ENCODE results near the gene PKD1L1.
"Not testable (repeated sequence)": the region's sequence is repeated elsewhere in the genome, so short reads cannot be mapped to it uniquely, and the experiment has no call there.

Gene PKD1L1

DNA sequence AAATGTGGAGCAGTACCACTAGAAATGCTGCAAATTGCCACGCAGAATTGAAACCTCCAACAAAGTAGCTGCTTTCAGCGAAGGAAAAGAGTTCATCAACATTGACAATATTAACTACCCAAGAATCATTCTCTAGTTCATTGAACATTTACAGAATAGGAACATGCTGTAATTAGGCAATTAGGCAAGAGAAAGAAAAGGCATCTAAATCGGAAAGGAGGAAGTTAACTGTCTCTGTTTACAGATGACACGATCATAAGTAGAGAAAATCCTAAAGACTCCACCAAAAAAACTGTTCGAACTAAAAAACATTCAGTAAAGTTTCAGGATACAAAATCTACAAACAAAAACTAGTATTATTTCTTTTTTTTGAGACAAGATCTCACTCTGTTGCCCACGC lies 8.9 kb upstream of the PKD1L1 start:
- DNase-seq = peak; percentile 53

DNA sequence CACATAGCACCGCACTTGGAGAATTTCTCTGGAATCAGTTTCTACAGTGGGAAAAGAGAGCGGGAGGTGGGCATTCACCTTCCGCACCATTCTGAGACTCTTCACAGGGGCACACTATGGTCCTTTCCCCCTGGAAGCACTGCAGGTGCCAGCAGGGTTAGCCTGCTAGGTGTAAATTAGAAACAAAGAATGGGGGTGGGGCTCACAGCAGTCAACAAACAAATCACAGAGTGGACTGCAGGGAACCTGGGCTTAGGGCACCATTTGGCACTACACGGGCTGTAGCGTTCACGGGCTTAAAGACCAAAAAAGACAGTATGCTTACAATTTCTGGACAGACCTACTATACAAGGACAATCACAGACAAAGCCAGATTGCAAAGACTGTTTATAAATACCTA lies 8.0 kb upstream of the PKD1L1 start:
- no peak for DNase-seq

DNA sequence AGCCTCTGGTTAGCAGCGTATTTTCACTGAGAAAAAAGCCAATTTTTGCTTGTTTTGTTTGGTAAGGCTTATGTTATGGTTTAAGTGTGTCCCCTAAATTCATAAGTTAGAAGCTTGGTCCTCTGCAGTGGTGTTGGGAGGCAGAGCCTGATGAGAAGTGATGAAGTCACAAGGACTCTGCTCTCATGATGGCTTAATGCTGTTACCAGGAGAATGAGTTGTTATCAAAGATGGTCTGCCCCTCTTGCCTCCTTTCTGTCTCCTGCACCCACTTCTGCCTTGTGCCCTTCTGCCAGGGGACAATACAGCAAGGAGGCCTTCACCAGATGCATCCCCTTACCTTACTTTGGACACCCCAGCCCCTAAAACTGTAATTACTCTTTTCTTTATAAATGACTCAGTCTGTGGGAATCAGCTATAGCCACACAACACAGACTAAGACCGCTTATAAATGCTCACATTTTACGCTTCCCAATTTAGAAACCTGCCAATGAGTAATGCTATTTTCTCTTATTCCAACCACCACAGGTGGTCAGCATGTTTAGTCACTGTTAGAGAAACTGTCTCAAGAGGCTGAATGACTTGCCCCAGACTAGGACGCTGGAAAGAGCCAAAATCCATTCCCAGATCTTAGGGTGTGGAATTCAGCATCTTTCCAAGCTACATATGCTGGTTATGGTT lies 6.1 kb upstream of the PKD1L1 start:
- DNase-seq = no peak

DNA sequence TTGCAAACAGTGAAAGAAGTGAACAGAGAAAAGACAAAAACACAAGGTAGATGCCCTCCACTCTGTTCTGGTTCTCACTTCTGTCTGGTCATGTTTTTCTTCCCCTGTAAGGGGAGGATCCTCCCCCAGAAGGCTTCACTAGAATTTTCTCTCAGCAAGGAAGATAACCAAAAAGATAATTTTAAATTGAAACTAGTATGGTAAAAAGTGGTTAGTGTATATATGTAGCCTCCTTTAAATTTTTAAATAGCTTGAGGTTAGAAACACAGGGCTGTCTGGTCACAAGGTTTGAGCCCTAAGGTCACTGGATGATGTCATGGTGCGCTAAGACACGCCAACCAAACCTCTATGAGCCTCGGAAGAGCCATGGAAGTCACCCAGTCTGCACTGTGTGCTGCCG lies 5.6 kb upstream of the PKD1L1 start:
- no peak for DNase-seq

DNA sequence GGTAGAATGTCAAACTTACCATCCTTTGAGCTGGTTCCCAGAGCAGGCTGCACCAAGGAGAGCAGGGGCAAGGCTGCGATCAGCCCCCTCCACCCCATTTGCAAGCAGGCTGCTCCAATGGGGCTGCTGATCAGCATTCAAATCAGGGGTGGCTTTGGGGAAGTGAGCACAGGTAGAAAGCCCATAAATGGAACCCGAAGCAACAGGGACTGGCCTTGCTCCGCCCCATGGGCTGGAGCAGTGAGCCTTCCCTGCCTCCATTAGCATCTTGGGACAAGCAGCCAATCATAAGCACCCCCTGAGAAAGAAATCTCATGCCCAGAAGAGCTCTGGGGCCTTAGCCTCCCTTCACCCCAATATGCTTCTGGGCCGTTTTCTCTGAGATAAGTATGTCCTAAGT lies 4.0 kb upstream of the PKD1L1 start:
- DNase-seq = no peak

DNA sequence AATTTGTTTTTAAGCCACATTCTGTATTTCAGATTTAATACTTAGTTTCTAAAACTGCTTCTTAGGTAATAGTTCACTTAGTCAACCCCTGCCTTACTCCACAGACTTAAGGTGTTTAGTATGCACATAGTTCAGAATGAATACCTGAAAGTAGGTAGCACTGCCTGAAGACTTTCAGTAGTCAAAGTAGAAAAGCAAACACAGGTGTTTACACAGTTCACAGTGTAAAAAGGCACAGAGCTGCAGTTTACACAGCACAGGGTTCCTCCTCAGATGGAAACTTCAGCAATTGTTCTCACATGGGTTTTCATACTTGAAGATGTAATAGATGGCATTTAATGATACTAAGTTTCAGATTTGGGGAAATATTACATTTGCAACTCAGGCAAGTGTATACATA lies 3.1 kb upstream of the PKD1L1 start:
- no peak for DNase-seq

DNA sequence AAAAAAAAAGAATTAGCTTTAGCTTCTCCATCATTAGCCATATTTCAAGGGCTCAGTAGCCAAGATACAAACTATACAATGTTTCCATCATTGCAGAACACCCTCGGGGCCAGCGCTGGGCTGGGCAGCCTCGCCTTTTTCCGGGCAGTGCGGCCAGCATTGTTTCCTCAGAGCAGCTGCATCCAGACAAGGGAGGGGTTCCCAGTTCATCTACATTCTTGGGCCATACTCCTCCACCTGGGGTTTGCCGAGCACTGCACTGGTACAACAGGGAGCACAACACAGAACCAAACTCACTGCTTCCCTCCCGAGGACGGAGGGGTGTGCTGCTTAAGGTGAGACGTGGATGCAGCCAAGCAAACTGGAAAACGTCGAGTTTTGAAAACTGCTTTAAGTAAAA lies 2.4 kb upstream of the PKD1L1 start:
- DNase-seq = no peak

DNA sequence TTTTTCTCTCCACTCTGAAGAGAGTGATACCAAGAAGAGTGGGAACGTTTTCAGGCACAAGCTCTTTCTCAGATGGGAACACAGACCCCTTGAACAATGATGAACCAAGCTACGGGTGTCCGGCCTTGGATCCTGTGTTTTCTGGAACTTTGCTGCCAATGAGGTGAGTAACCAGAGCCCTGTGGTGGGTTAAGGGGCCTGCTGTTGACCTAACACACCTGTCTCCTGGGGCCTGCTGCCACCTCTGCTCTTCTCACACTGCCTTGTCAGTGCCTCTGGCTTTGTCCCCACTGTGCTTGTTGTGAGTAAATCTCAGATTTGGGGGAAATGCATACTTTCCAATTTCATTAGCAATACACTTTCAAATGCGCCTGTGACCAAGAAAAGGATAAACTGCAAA lies 1.4 kb upstream of the PKD1L1 start:
- DNase-seq = no peak

DNA sequence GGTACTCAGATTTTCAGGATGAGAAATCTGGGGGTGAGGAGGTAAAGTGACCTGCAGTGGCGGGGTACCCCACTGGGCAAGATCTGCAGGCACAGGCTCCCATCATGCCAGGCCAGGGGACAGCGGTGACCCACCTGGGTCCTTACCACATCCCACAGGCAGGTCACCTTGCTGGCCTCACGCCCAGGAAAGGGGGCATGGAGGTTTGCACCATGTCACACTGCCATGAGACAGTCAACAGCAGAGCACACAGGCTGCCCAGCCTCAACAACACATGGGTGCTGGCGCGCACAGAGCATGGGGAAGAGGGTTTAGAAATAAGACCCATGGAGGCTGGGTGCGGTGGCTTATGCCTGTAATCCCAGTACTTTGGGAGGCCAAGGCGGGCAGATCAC lies 914 bp downstream of the PKD1L1 start:
- DNase-seq = no peak

DNA sequence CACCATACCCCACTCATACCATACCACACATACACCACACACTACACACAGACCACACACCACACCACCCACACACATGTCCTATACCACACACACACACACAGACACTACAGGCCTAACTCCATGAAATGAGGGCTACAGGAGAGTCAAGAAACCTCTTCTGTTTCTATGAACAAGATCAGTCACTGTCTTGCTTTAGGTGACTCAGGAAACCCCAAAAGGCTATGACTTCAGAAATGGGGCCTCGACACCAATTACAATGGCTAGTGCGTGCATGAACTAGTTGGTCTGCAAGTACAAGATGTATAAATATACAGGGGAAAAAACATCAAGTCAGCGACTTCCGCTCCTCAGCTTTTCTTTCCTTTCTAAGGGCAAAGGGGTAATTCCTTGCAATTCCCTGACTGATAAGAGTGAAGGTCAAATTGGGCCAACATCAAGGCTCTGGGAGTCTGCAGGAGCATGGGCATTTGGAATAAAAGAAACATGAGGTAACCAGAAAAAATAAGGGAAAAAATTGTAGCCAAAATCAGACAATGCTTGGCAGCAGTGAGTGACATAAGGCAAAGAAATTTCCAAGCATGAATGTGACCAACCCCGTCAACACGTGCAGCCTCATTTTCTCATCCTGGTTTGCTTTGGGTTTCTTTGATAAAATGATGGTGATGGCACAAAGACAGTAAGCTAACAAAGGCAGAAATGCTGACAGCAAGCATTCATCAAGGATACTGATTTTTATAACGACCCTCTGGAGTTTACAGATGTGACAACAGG lies 1.5 kb downstream of the PKD1L1 start:
- no peak for DNase-seq

DNA sequence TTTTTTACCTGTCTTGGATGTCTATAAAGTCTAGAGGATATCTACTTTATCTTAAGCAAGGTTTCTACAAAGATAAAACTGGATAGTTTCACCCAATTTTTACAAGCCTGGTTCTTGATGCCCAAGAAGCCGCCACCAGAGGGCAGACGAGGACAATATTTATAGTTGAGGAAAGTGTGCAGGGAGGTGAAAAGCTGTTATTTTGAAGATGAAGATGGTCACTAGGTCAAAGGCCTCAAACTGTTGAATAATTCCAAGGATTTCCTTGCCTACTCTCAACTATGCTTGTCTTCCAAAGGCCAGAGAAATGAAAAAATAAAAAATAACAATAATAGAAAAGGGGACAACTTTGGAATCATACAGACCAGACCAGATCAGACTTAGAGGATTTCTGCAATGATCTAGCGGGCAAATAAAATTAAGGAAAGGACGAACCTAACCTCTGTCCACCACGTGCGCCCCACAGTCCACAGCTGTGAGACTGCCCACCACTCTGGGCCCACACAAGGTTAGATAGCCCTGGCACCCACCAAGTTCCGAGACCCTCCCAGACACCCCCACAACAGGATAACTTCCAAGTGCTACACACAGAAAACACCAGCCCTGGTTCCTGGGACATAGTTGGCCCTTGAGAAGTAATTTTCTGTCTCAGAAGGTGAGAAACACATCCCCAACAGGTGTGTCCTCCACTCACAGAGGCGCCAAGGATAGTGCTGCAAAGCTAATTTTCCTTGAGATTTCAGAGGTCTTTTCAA lies 2.8 kb downstream of the PKD1L1 start:
- peak; percentile 78 for DNase-seq

DNA sequence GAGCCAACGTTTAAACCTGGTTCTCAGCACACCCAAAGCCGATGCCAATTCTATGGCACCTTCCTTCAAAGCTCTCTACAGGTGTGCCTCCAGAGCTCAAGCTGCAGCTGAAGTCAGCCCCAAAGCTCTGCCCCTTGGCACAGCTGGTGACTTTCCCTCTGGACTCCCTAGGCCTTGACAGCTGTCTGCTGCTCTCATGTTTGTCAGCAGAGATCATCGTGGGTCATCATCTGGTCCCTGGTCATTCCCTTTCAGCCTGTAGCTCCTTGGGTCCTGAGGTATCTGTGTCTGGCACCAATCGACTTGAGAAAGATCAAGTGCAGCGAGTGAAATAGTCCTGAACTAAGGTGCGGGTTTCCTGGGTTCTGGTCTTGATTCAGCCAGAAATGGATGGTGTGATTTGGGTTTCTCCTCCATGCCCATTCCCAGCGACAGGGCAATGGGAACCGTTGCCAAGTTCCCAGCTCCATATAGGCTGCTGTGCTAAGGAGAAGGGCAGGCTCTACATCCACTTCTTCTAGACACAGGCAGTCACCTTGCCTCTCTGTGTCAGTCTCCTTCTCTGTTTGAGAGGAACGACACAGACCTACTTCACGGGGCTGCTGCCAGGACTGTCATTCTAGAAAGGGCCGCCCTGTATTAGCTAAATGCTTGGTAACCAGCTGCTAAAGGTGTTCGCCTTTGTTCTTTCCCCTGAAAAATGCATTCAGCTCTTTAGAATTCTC lies 3.6 kb downstream of the PKD1L1 start:
- DNase-seq = no peak

DNA sequence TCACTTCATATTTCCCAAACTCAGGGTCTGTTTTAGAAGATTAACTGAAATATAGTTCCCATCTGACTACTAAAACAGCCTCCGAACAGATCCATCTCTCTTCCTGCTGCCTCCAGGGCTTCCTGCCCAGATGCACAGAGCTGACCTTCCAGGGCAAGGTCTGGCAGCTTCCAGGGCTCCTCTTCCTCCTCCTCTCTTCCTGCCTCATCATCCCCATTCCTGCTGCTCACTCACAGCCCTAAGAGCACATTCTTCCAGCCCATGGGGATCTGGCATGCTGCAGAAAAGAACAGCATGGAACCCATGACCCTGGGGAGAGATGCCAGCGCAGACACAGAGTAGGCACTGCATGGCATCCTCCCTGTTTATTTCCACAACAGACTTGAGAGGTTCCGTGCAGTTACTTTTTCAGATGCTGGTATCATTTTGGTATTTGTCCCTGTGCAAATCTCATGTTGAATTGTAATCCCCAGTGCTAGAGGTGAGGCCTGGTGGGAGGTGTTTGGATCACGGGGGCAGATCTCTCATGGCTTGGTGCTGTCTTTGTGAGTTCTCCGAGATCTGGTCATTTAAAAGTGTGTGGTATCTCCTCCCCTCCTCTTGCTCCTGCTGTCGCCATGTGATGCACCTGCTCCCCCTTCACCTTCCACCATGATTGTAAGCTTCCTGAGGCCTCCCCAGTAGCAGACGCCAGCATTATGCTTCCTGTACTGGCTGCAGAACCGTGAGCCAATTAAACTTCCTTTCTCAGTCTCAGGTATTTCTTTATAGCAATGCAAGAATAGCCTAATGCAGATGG lies 4.4 kb downstream of the PKD1L1 start:
- DNase-seq = no peak

DNA sequence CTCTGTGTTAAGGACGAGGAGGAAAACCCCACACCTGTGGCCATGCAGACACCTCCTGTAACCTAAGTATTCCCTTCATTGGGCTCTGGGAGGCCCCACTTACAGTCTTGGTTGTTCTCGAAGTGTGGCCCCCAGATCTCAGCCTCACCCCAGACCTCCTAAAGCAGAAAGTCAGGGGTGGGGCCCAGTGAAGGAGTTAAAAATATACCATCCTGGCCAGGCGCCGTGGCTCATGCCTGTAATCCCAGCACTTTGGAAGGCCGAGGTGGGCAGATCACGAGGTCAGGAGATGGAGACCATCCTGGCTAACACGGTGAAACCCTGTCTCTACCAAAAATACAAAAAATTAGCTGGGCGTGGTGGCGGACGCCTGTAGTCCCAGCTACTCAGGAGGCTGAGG lies 5.6 kb downstream of the PKD1L1 start:
- not testable (repeated sequence) for DNase-seq

DNA sequence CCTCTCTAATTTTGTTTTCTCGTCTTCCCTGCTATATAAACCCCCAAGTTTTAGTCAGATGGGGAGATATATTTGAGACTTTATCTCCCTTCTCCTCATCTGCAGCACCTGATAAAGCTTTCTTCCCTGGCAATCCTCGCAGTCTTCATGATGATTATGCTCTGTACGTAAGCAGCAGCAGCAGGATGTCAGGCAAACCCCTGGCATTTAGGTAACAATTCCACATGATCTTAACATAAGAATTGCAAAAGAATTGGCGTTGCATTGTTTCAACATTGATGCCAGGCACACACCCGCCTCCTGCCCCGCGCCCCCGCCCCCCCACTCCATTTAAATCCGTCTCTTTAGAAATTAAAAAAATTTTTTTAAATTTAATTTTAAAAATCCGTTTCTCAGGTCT lies 6.1 kb downstream of the PKD1L1 start:
- peak; percentile 89 for DNase-seq

DNA sequence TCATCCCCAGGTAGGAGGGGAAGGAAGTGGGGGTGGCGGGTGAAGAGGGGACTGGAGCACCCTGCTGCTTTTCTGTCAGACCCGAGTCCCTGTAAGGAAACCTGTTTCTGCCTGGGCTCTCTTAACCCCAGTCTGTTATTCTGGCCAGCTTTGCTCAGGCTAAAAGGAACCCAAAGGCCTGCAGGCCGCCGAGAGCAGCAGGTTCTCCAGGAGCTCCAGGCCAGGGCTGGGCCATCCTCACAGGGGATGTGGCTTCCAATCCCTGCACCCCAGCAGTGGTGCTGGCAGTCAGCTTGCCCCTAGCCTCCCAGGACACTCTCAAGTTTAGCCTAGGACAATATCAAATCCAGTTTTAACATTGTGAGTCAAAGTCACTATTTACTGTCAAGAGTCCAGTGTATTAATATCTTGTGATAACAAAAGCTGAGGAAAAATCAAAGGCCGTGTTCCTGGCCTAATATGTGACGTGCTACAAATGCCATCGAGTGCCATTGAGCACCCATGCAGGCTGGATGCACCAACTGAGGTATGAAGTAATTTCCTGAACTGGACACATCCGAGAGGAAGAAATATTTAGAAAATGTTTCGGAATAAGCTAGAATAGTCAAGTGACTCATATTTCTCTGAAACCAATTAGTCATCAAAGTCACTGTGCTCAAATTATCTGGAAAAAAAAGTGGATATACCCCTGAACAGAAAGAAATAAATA lies 7.0 kb downstream of the PKD1L1 start:
- DNase-seq = peak; percentile 99

DNA sequence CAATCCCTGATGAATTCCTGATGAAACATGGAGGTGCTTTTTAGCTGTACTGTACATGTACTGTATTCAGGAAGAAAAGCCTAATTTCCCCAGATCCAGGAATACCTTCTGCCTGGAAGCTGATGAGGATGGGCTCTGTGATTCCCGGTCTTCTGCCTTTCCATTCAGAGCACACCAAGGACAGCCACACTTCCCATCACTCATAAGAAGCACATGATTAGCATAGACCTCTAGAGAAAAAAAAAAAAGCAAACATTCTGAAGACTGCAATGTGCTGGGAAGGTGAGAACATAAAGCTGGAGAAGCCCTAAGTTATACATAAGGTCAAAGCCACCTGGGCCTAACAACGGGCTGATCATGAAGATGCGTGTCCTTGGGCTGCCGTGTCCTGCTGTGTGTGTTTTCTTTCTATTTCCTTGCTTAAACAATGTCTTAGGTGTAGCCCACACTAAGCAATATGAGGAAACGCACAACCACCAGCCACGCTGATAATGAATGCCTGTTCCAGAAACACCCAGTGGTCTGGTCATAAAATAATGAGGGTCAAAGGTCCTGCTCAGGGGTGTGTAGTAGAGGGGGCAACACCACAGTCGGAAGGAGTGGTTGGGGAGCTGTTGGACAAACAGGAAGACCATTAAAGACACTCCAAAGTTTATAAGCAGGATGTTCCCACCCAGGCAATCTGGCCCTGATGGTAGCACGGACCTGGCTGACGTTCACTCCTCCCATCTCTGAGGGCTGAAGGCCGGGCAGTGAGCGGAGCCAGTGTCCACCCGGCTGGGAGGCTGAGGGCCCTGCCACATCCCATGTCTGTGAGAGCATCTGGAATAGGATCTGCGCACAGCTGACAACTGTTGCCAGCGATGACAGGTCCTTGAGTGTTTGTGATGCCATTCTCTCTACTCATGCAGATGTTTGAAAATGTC lies 7.9 kb downstream of the PKD1L1 start:
- DNase-seq = no peak

DNA sequence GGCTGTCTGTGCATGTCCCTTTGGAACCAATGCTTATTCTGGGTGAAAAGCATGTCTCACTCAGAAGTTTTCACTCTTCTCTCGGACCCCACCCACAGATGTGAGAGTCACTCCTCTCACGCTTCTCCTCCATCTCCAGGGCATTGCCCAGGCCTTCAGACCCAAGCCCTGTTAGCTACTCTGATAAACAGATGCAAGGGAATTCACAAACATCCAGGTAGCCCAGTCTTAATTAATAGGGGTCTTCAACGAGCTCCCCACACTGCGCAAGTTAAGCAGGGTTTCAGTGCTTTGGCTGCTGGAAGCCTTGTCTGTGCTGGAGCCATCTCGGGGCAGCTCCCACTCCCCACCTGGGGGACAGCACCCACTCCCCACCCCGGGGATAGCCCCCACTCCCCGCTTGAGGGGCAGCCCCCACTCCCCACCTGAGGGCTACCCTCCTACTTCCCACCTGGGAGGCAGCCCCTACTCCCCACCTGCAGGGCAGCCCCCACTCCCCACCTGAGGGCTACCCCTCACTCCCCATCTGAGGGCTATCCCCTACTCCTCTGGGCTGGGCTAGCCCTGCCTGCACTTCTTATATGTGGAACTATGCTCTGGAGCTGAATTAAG lies 8.7 kb downstream of the PKD1L1 start:
- no peak for DNase-seq

DNA sequence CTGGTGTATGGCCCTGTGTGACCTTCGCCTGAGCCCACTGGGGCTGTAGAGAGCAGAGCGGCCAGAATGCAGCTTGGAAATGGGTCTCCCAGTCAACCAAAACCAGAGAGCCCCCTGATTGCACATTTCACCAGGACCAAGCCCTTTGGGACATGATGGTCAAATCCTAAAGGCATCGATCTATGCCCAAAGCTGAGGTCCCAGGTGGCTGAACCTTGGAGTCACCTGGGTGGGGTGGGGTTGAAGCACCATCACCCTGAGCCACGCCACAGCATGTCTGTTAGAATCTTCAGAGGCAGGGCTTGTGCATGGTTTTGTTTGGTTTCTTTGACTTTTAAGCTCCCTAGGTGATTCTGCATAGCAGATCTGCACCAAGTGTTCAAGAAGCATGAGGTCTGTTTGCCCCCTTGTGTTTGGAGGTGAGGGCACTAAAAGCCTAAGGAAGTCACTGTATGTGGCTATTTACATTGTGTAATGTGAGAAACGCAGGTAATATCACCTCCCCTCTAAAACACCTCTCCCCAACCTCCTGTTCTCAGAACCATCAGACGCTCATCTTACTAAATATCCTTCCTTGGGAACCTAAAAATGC lies 9.6 kb downstream of the PKD1L1 start:
- no peak for DNase-seq
